A673 (cell line): ENCODE data around the gene DMP1.

ENCODE experiments used
- EZH2 ChIP-seq: fragments of 200-600 bp; sonication (generic); IDR thresholded peaks from 2 replicates; pipeline ENCODE4 v1.6.1; 2017; ENCODE audit warnings: borderline replicate concordance, low read depth, mild to moderate bottlenecking, mixed read lengths, antibody characterized with exemption, low read length; ENCODE audit not compliant: poor library complexity, severe bottlenecking
- TF ChIP-seq, protein P1 (sequence below): fragments of 300-800, 200-600 bp; sonication (generic); conservative IDR thresholded peaks from 2 replicates; pipeline ENCODE4 v1.5.1; 2017; ENCODE audit warnings: low read depth, mild to moderate bottlenecking, antibody characterized with exemption, low read length, moderate library complexity, mixed read lengths

GRCh38 chr4:87707279-87707918, 57.3 kb downstream of the DMP1 start:
- TF ChIP-seq, protein P1, sequence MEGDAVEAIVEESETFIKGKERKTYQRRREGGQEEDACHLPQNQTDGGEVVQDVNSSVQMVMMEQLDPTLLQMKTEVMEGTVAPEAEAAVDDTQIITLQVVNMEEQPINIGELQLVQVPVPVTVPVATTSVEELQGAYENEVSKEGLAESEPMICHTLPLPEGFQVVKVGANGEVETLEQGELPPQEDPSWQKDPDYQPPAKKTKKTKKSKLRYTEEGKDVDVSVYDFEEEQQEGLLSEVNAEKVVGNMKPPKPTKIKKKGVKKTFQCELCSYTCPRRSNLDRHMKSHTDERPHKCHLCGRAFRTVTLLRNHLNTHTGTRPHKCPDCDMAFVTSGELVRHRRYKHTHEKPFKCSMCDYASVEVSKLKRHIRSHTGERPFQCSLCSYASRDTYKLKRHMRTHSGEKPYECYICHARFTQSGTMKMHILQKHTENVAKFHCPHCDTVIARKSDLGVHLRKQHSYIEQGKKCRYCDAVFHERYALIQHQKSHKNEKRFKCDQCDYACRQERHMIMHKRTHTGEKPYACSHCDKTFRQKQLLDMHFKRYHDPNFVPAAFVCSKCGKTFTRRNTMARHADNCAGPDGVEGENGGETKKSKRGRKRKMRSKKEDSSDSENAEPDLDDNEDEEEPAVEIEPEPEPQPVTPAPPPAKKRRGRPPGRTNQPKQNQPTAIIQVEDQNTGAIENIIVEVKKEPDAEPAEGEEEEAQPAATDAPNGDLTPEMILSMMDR = no peak
- no peak for TF ChIP-seq EZH2
